MCF 10A (cell line): Measurements from ENCODE around the gene CHST11. TPM values are rescaled to one million over a fixed set of nuclear protein-coding genes. Genes with fewer than 3 reads are reported as not detected.

Experiments used
- BruUV-seq: library from RNA; stranded (reverse); fragments of 400-500 nt; replicated peaks from 2 replicates; lab custom pipeline; 2021; lab: Mats Ljungman, UMichigan
- CTCF ChIA-PET: fragments of 300-600 bp; sonication (Branson Sonifier 250); formaldehyde crosslinking; extraction: SDS; loops from one replicate; lab custom pipeline; 2021; ENCODE audit warnings: antibody characterized with exemption, inconsistent platforms; lab: Yijun Ruan, JAX
- POLR2A ChIA-PET: fragments of 300-600, 350-650 bp; sonication (Branson Sonifier 250); formaldehyde crosslinking; extraction: SDS; loops from one replicate; lab custom pipeline; 2020; ENCODE audit warnings: antibody characterized with exemption, inconsistent platforms; lab: Yijun Ruan, JAX
- DNase-seq: peaks from one replicate; pipeline ENCODE4 v3.0.0-alpha.2; 2018; ENCODE audit not compliant: unreplicated experiment
- H3K27ac Mint-ChIP-seq: one replicate; pipeline ENCODE4 v1.8.0; 2022; ENCODE audit warnings: mild to moderate bottlenecking, low read depth, mixed read lengths; ENCODE audit not compliant: unreplicated experiment
- H3K27me3 Mint-ChIP-seq: one replicate; pipeline ENCODE4 v1.8.0; 2022; ENCODE audit warnings: mixed read lengths; ENCODE audit not compliant: insufficient read depth, unreplicated experiment
- H3K36me3 Mint-ChIP-seq: one replicate; pipeline ENCODE4 v1.8.0; 2022; ENCODE audit warnings: mild to moderate bottlenecking, moderate library complexity, mixed read lengths; ENCODE audit not compliant: insufficient read depth, unreplicated experiment
- H3K4me1 Mint-ChIP-seq: one replicate; pipeline ENCODE4 v1.8.0; 2022; ENCODE audit warnings: mixed read lengths; ENCODE audit not compliant: insufficient read depth, unreplicated experiment
- H3K4me3 Mint-ChIP-seq: one replicate; pipeline ENCODE4 v1.8.0; 2022; ENCODE audit warnings: mild to moderate bottlenecking, moderate library complexity, mixed read lengths; ENCODE audit not compliant: unreplicated experiment
- H3K9me3 Mint-ChIP-seq: one replicate; pipeline ENCODE4 v1.8.0; 2022; ENCODE audit warnings: mixed read lengths; ENCODE audit not compliant: unreplicated experiment
- intact Hi-C: fragments of 100-400 bp; cut with micrococcal nuclease; formaldehyde crosslinking; loops from 2 replicates; pipeline ENCODE4 v1.14.1; 2022
- total RNA-seq: library from RNA; stranded (reverse); gene quantifications from 2 replicates; pipeline ENCODE4 v1.2.3, GENCODE V29; 2022
- TF ChIP-seq, protein P1 (sequence below): fragments of 200-600 bp; IDR thresholded peaks from one replicate; pipeline ENCODE4 v1.8.0; 2022; ENCODE audit warnings: antibody characterized with exemption, mild to moderate bottlenecking; ENCODE audit not compliant: unreplicated experiment

Gene CHST11
- total RNA-seq, 1 experiment from 2014 or later = 5.3 TPM

DNA sequence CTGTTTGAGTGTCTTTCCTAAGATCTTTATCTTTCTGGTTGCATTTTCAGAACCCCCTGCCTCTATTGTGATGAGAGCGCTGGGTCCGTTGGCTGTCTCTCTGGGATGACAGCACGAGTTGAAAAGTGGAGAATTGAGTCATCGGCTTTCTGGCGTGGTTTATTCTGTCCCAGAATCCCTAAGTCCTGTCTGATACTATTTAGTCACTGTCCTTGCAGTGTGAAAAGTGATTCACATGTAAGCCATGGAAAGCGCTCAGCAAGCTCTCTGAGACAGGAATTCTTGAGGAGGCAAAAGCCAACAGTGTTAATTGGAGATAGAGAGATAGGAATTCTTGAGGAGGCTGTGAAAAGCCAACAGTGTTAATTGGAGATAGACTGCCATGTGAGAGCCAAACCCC is 121.7 kb downstream of the CHST11 start:
- Mint-ChIP-seq H3K36me3 (no peaks in the 10 kb centered on the region), H3K4me1 (peaks cover 8% of the 10 kb centered on the region), H3K4me3 (no peak overlapping the region), H3K27ac (no peak overlapping the region), H3K9me3 (no peaks in the 10 kb centered on the region), H3K27me3 (no peaks in the 10 kb centered on the region)
- TF ChIP-seq, protein P1, sequence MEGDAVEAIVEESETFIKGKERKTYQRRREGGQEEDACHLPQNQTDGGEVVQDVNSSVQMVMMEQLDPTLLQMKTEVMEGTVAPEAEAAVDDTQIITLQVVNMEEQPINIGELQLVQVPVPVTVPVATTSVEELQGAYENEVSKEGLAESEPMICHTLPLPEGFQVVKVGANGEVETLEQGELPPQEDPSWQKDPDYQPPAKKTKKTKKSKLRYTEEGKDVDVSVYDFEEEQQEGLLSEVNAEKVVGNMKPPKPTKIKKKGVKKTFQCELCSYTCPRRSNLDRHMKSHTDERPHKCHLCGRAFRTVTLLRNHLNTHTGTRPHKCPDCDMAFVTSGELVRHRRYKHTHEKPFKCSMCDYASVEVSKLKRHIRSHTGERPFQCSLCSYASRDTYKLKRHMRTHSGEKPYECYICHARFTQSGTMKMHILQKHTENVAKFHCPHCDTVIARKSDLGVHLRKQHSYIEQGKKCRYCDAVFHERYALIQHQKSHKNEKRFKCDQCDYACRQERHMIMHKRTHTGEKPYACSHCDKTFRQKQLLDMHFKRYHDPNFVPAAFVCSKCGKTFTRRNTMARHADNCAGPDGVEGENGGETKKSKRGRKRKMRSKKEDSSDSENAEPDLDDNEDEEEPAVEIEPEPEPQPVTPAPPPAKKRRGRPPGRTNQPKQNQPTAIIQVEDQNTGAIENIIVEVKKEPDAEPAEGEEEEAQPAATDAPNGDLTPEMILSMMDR = no peak
- intact Hi-C loops = loop anchor here (5.0 kb wide), 1 partner anchor 121 kb away; the partner anchor contains the start of gene CHST11
- BruUV-seq = no TSS peak
- CTCF ChIA-PET = no interaction called here
- DNase-seq = peak; percentile 64
- POLR2A ChIA-PET = interaction anchor here (0.6 kb wide), 1 partner anchor 64 kb away, joined by 3 read pairs; no protein-coding TSS in a partner anchor

DNA sequence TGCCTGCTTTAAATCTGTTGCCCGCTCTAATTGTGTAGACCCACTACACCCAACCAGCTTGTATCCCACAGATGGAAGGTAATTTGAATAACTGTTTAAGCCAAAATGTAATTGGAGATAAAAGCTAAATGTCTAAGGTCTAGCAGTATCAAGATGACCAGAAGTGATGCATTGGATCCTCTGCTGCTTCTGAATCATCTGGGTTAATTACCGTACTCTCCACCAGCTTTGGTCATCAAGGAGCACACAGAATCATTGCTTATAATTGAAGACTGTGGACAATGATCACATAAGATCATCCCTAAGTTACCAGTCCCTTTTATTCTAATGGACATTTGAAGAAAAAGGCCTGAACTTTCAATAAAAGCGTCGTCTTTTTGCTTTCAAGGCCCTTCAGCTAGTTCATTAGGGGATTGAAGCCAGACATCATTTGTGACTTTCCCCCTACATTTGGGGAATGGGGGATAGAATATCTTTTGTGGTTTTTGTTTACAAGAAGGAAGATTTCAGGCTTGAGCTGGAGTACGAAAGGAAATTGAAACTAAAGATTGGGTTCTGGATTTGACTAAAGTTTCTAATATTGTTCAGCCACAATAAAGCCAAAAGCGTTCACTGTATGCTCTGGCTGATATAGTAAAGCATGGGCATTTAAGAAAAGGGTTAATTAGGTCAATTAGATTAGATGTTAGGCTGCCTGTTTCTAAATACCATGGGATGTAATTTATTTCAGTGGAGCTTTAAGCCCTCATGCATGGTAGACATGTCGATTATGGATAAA is 123.2 kb downstream of the CHST11 start:
- DNase-seq = no peak
- intact Hi-C loops = loop anchor here (5.0 kb wide), 1 partner anchor 123 kb away; the partner anchor contains the start of gene CHST11
- Mint-ChIP-seq H3K36me3 (no peaks in the 10 kb centered on the region), H3K27me3 (no peaks in the 10 kb centered on the region), H3K9me3 (no peaks in the 10 kb centered on the region), H3K4me1 (peaks cover 8% of the 10 kb centered on the region), H3K4me3 (no peak overlapping the region), H3K27ac (no peak overlapping the region)
- ChIA-PET POLR2A (interaction anchor here (1.6 kb wide), 1 partner anchor 9 kb away, joined by 5 read pairs; no protein-coding TSS in a partner anchor), CTCF (interaction anchor here (0.7 to 2.0 kb wide), 3 partner anchors 88 to 198 kb away, joined by 3 to 6 read pairs (median 3); no protein-coding TSS in a partner anchor)
- BruUV-seq = no TSS peak
- TF ChIP-seq, protein P1 = no peak

DNA sequence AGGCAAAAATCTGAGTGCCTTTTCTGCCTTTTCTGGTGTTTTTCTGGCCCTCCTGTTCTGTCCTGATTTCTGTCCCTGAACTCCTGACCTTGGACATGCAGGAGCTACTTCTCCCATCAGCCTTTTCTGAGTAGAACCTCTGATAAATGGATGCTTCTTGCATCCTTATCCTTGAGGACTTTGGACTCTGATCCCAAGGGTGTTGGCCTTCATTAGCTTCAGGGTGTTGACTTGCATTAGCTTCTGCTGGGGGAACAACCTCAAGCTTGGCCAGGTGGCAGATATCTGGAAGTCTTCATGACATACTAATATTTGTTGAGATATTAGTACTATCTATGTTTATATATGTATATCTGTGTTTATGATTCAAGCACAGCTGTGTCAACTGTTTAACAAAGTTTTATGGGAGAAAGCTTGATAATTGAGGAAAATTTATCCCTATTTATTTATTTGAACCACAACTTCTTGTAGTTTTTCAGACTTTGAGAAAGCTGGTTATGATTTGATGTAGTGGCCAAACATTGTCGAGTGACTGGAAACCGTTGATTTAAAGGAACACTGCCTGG is 124.3 kb downstream of the CHST11 start:
- no peak overlapping the region for H3K4me3 Mint-ChIP-seq

More for the DNA sequence above, 124.3 kb downstream of the CHST11 start:
- CTCF ChIA-PET = interaction anchor here (0.7 to 2.0 kb wide), 2 partner anchors 166 to 199 kb away, joined by 3 to 6 read pairs; no protein-coding TSS in a partner anchor
- intact Hi-C loops = no loop called here
- POLR2A ChIA-PET = interaction anchor here (1.6 kb wide), 1 partner anchor 8 kb away, joined by 5 read pairs; no protein-coding TSS in a partner anchor
- TF ChIP-seq, protein P1 = no peak
- no peak for DNase-seq
- Mint-ChIP-seq H3K9me3 (no peaks in the 10 kb centered on the region), H3K4me1 (peaks cover 14% of the 10 kb centered on the region), H3K36me3 (no peaks in the 10 kb centered on the region), H3K27ac (no peak overlapping the region), H3K27me3 (no peaks in the 10 kb centered on the region)
- no TSS peak for BruUV-seq
